GM18868 (cell line): Measurements from ENCODE around the gene CCT7.
"Not testable (repeated sequence)": the region's sequence is repeated elsewhere in the genome, so short reads cannot be mapped to it uniquely, and the experiment has no call there.

Experiments used
- ATAC-seq: cut with Tn5 transposase; IDR thresholded peaks from one replicate; pipeline ENCODE4 v1.9.1; 2021; ENCODE audit warnings: mild to moderate bottlenecking, moderate library complexity; ENCODE audit not compliant: unreplicated experiment

The CCT7 gene

GRCh38 chr2:73254343-73255006, 20.4 kb downstream of the CCT7 start:
- ATAC-seq = no peak

- ATAC-seq = no peak
Observed at GRCh38 chr2:73255007-73255644, 21.0 kb downstream of the CCT7 start.

GRCh38 chr2:73255907-73256617, 22.0 kb downstream of the CCT7 start:
- no peak for ATAC-seq

GRCh38 chr2:73256618-73256922, 22.5 kb downstream of the CCT7 start:
- ATAC-seq = no peak

- ATAC-seq = no peak
Observed at GRCh38 chr2:73257021-73257420, 22.9 kb downstream of the CCT7 start.

- ATAC-seq = no peak
Observed at GRCh38 chr2:73257425-73258125, 23.5 kb downstream of the CCT7 start.

GRCh38 chr2:73258186-73258912, 24.2 kb downstream of the CCT7 start:
- no peak for ATAC-seq

GRCh38 chr2:73258913-73259215, 24.8 kb downstream of the CCT7 start:
- no peak for ATAC-seq

- no peak for ATAC-seq
Observed at GRCh38 chr2:73259276-73259675, 25.2 kb downstream of the CCT7 start.

GRCh38 chr2:73259704-73260337, 25.7 kb downstream of the CCT7 start:
- no peak for ATAC-seq

GRCh38 chr2:73260338-73260984, 26.4 kb downstream of the CCT7 start:
- no peak for ATAC-seq

- no peak for ATAC-seq
Observed at GRCh38 chr2:73262108-73262651, 28.1 kb downstream of the CCT7 start.

GRCh38 chr2:73262691-73263429, 28.8 kb downstream of the CCT7 start:
- ATAC-seq = not testable (repeated sequence)

GRCh38 chr2:73263540-73264331, 29.6 kb downstream of the CCT7 start:
- ATAC-seq = no peak

- ATAC-seq = no peak
Observed at GRCh38 chr2:73264332-73264606, 30.2 kb downstream of the CCT7 start.

- no peak for ATAC-seq
Observed at GRCh38 chr2:73264783-73265182, 30.7 kb downstream of the CCT7 start.

- ATAC-seq = no peak
Observed at GRCh38 chr2:73265298-73266060, 31.4 kb downstream of the CCT7 start.
